HepG2 (cell line): ENCODE results near the gene STX4. TPM values are rescaled to one million over a fixed set of nuclear protein-coding genes. Genes with fewer than 3 reads are reported as not detected.
A peak's percentile ranks its signal among the peaks of the same experiment; 100 is the strongest.

Experiments
- BHLHE40 ChIP-seq: IDR thresholded peaks from 2 replicates; pipeline ENCODE4 v1.6.1; 2011; ENCODE audit warnings: low read length, improper control_type of control experiment
- MEIS2 ChIP-seq: sonication (generic); formaldehyde crosslinking; IDR thresholded peaks from 2 replicates; pipeline ENCODE4 v1.9.0; 2021; ENCODE audit warnings: mild to moderate bottlenecking, missing genetic modification reagents
- NFAT5 ChIP-seq: sonication (generic); formaldehyde crosslinking; IDR thresholded peaks from 2 replicates; pipeline ENCODE4 v1.4.0; 2020; ENCODE audit warnings: missing genetic modification reagents
- RBM39 ChIP-seq: fragments of 200-400 bp; formaldehyde crosslinking; IDR thresholded peaks from one replicate; pipeline ENCODE4 v1.6.1; 2018; ENCODE audit warnings: antibody characterized with exemption, mild to moderate bottlenecking, low read depth, low read length; ENCODE audit not compliant: poor library complexity, severe bottlenecking
- RERE ChIP-seq: IDR thresholded peaks from 2 replicates; pipeline ENCODE4 v1.6.1; 2016; ENCODE audit warnings: low read depth, missing genetic modification reagents, missing compliant biosample characterization
- RORA ChIP-seq: sonication (generic); formaldehyde crosslinking; IDR thresholded peaks from 2 replicates; pipeline ENCODE4 v1.5.0; 2020; ENCODE audit warnings: mild to moderate bottlenecking, missing genetic modification reagents, moderate library complexity
- SRSF4 ChIP-seq: fragments of 200-400 bp; formaldehyde crosslinking; IDR thresholded peaks from one replicate; pipeline ENCODE4 v1.6.1; 2018; ENCODE audit warnings: mild to moderate bottlenecking, low read depth, low read length, moderate library complexity; ENCODE audit not compliant: poor library complexity, severe bottlenecking
- TRIM22 ChIP-seq: fragments of 450-650 bp; IDR thresholded peaks from 2 replicates; pipeline ENCODE4 v1.6.1; 2017
- ZNF234 ChIP-seq: sonication (generic); formaldehyde crosslinking; conservative IDR thresholded peaks from 2 replicates; pipeline ENCODE4 v1.5.1; 2020; ENCODE audit warnings: mild to moderate bottlenecking, missing genetic modification reagents
- ZNF235 ChIP-seq: sonication (generic); formaldehyde crosslinking; IDR thresholded peaks from 2 replicates; pipeline ENCODE4 v1.8.1; 2023; ENCODE audit warnings: mild to moderate bottlenecking, missing genetic modification reagents, borderline replicate concordance
- ZNF335 ChIP-seq: sonication (generic); formaldehyde crosslinking; IDR thresholded peaks from 2 replicates; pipeline ENCODE4 v1.4.0; 2020; ENCODE audit warnings: missing genetic modification reagents
- ZNF546 ChIP-seq: sonication (generic); formaldehyde crosslinking; conservative IDR thresholded peaks from 2 replicates; pipeline ENCODE4 v1.8.1; 2023; ENCODE audit warnings: mild to moderate bottlenecking, missing genetic modification reagents
- ZNF737 ChIP-seq: sonication (generic); formaldehyde crosslinking; IDR thresholded peaks from 2 replicates; pipeline ENCODE4 v1.5.0; 2020; ENCODE audit warnings: missing genetic modification reagents, mild to moderate bottlenecking, borderline replicate concordance
- ZNF841 ChIP-seq: sonication (generic); formaldehyde crosslinking; IDR thresholded peaks from 2 replicates; pipeline ENCODE4 v1.8.1; 2023; ENCODE audit warnings: missing genetic modification reagents, borderline replicate concordance
- polyA plus RNA-seq, 8 experiments: library from polyadenylated mRNA; depleted of rRNA in 3 of 8; stranded (reverse) in 7 of 8; unstranded in 1 of 8; fragments of >200 nt; fragmentation: Illumina TruSeq in 4 of 8; extraction: Trizol in 4 of 8; gene quantifications; 2 replicates each; pipeline versions ENCODE4 v1.2.1 to v1.2.3, GENCODE V29; 2011 to 2016; ENCODE audit warnings: low read depth in 4 of 8, missing spikeins in 1 of 8, mixed read lengths in 1 of 8; ENCODE audit not compliant: insufficient read depth in 1 of 8
- total RNA-seq, 5 experiments: library from RNA; depleted of rRNA; stranded (reverse); fragments of >200 nt; fragmentation: Illumina TruSeq; extraction: Trizol; gene quantifications; 2 replicates each; pipeline ENCODE4 v1.2.3, GENCODE V29; 2016; ENCODE audit warnings: low read depth in 1 of 5

Gene STX4
- total and polyA plus RNA-seq, 2 of the 13 experiments (the other 11 are each of a cell fraction or from before 2014, with no cell fraction given) = 29.2 to 34.6 TPM

DNA sequence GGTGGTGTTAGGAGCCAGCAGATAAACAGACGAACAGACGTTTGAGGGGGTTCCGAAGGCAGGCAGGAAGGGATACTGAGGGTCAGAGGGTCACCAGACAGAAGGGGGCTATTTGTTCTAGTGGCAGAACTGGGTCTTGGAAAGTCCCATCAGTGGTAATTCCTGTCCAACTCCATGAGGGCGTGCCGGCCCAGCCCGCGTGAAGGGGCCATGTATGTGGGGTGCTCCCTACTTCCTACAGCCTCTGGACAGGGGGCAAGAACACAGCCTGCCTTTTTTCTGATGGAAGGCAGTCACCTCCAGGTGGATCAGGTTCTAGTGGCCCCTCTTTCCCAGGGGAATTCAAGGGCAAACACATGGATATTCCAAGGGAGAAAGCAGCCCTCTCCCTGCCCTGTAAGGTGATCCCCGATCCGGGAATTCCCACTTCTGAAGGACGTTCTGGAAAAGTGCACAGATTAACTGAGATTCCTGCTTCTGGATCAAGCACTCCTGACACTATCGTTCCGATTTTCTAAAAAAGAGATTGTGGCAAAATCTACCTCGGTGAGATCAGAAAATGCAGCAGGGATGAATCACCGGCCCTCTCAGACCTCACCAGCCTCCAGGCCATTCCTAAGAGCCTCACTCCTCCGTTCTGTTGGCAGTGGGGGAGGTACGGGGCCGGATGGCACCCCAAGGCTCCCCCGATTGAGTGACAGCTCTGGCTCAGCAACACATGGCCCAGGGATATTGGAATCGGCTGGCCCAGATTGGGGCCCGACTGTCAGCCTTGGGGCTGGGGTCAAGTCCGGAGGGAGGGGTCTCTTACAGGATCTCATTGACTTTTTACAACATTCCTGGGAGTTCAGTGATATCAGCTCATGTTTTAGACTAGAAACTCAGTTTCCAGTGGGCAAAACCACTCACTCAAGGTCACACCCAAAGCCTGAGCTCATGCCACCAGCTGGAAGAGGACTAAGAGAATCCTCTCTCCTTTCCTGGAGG lies 35.3 kb upstream of the STX4 start (continued):
- TF ChIP-seq RERE (no peak), RORA (CRISPR knock-in tag) (no peak), TRIM22 (no peak), SRSF4 (no peak), ZNF234 (CRISPR knock-in tag) (no peak), ZNF235 (CRISPR knock-in tag) (no peak; the same call in 1 of the 2 replicates), BHLHE40 (0 out of 2 replicates have a peak, but pooled peaks have one; percentile 18), ZNF546 (CRISPR knock-in tag) (no peak), NFAT5 (CRISPR knock-in tag) (no peak), MEIS2 (CRISPR knock-in tag) (peak; percentile 74), ZNF737 (no peak), RBM39 (no peak), ZNF841 (CRISPR knock-in tag) (no peak), ZNF335 (CRISPR knock-in tag) (no peak)
